Cardiac septum (tissue), 1 donor: ENCODE measurements around the gene TNRC18. TPM values are rescaled to one million over a fixed set of nuclear protein-coding genes. Genes with fewer than 3 reads are reported as not detected.
"Not testable (repeated sequence)": the region's sequence is repeated elsewhere in the genome, so short reads cannot be mapped to it uniquely, and the experiment has no call there.

Source experiments
- DNase-seq: peaks from one replicate; pipeline ENCODE4 v3.0.0-alpha.2; 2020; ENCODE audit warnings: low spot score
- intact Hi-C: fragments of 100-400 bp; cut with DNase I; formaldehyde crosslinking; loops from one replicate; pipeline ENCODE4 v1.14.0; 2022
- total RNA-seq: library from RNA; stranded (reverse); fragmentation: NEBNext Ultra II Directional; extraction: Animal tissue kit (Norgen Biotek cat#: 25700); gene quantifications from one replicate; pipeline ENCODE4 v1.2.1, GENCODE V29; 2021
- donor health status: DM: no; HTN: no; CAD: no.

TNRC18 gene
- total RNA-seq, 1 donor from 2014 or later, result 40.5 TPM

- no peak for DNase-seq
- intact Hi-C loops, result no loop called here
Observed at GRCh38 chr7:5265320-5266190, 158.1 kb downstream of the TNRC18 start.

GRCh38 chr7:5263066-5263465, 160.6 kb downstream of the TNRC18 start:
- DNase-seq, intact Hi-C loops: not testable (repeated sequence)

- DNase-seq, intact Hi-C loops: not testable (repeated sequence)
Observed at GRCh38 chr7:5260530-5261068, 163.0 kb downstream of the TNRC18 start.

Other genes starting within 250 kb of the TNRC18 start
- gene WIPI2, start 233.6 kb downstream of the TNRC18 start, total RNA-seq, result 45.3 TPM
- gene SLC29A4, start 140.9 kb downstream of the TNRC18 start, total RNA-seq, result 2.7 TPM
- gene FBXL18, start 90.0 kb upstream of the TNRC18 start, total RNA-seq, result 5.0 TPM
- gene ACTB, start 106.8 kb upstream of the TNRC18 start, total RNA-seq, result 926 TPM
- 32.2 TPM for gene FSCN1, start 169.0 kb upstream of the TNRC18 start, total RNA-seq